HL-60 (cell line): ENCODE results near the gene LMF2.

Source experiments
- GABPA ChIP-seq: IDR thresholded peaks from 2 replicates; pipeline ENCODE4 v1.6.1; 2012; ENCODE audit warnings: low read depth
- POLR2AphosphoS5 ChIP-seq: IDR thresholded peaks from 2 replicates; pipeline ENCODE4 v1.6.1; 2012; ENCODE audit warnings: low read depth
- SPI1 ChIP-seq: IDR thresholded peaks from 2 replicates; pipeline ENCODE4 v1.6.1; 2012; ENCODE audit warnings: low read depth, mild to moderate bottlenecking, borderline replicate concordance
- TF ChIP-seq, protein P1 (sequence below): IDR thresholded peaks from one replicate; pipeline ENCODE4 v1.5.1; 2011; ENCODE audit warnings: low read length, control low read depth, inconsistent platforms; ENCODE audit not compliant: insufficient read depth
- TF ChIP-seq, protein P2 (sequence below): IDR thresholded peaks from 2 replicates; pipeline ENCODE4 v1.6.1; 2012; ENCODE audit warnings: low read depth; ENCODE audit not compliant: insufficient replicate concordance

DNA sequence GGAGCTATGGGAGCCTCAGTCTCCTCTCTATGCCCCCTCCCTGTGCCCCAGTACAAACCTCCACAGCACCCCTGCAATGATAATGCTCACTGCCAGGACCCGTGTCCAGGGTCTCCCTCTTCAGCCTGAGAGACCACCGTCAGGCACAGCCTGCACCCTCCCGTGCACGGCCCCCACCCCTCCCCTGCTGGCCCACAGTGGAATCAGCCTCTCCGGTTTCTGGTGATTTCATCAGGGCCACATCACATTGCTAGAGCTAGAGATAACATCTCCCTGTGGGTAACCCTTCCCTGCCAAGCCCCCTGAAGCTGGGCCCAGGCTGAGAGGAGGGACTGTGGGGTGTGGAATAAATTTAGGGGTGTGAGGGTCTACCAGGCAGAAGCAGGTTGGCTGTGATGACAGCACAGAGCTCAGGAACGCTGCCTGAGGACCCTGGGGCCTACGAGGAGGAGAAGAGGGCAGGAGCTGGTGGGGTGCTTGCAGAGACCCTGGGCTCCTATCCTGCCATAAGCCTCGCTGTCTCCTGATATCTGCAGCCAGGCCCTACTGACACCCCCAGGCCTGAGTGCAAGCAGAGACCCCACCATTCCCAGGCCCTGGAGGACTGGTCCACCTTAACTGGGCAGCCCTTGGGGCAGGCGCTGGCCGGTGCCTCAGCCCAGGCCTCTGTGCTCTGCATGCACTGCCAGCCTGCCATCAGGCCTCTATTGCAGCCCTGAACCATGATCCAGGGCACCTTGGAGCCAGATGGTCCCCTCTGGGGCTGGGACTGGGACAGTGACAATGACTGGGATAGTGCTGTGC, 38.2 kb upstream of the LMF2 start, which contains the start of gene KLHDC7B:
- TF ChIP-seq, protein P1, sequence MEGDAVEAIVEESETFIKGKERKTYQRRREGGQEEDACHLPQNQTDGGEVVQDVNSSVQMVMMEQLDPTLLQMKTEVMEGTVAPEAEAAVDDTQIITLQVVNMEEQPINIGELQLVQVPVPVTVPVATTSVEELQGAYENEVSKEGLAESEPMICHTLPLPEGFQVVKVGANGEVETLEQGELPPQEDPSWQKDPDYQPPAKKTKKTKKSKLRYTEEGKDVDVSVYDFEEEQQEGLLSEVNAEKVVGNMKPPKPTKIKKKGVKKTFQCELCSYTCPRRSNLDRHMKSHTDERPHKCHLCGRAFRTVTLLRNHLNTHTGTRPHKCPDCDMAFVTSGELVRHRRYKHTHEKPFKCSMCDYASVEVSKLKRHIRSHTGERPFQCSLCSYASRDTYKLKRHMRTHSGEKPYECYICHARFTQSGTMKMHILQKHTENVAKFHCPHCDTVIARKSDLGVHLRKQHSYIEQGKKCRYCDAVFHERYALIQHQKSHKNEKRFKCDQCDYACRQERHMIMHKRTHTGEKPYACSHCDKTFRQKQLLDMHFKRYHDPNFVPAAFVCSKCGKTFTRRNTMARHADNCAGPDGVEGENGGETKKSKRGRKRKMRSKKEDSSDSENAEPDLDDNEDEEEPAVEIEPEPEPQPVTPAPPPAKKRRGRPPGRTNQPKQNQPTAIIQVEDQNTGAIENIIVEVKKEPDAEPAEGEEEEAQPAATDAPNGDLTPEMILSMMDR: peak; percentile 10
- TF ChIP-seq POLR2AphosphoS5 (no peak), GABPA (no peak), SPI1 (no peak)
- TF ChIP-seq, protein P2, sequence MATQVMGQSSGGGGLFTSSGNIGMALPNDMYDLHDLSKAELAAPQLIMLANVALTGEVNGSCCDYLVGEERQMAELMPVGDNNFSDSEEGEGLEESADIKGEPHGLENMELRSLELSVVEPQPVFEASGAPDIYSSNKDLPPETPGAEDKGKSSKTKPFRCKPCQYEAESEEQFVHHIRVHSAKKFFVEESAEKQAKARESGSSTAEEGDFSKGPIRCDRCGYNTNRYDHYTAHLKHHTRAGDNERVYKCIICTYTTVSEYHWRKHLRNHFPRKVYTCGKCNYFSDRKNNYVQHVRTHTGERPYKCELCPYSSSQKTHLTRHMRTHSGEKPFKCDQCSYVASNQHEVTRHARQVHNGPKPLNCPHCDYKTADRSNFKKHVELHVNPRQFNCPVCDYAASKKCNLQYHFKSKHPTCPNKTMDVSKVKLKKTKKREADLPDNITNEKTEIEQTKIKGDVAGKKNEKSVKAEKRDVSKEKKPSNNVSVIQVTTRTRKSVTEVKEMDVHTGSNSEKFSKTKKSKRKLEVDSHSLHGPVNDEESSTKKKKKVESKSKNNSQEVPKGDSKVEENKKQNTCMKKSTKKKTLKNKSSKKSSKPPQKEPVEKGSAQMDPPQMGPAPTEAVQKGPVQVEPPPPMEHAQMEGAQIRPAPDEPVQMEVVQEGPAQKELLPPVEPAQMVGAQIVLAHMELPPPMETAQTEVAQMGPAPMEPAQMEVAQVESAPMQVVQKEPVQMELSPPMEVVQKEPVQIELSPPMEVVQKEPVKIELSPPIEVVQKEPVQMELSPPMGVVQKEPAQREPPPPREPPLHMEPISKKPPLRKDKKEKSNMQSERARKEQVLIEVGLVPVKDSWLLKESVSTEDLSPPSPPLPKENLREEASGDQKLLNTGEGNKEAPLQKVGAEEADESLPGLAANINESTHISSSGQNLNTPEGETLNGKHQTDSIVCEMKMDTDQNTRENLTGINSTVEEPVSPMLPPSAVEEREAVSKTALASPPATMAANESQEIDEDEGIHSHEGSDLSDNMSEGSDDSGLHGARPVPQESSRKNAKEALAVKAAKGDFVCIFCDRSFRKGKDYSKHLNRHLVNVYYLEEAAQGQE: no peak
